22Rv1 (cell line): ENCODE measurements around the gene TGM1.

Source experiments
- H3K27ac ChIP-seq: fragments of 450-650 bp; 2 replicates; pipeline ENCODE4 v1.5.1; 2017
- ZFX ChIP-seq: fragments of 450-650 bp; IDR thresholded peaks from 2 replicates; pipeline ENCODE4 v1.6.1; 2017; ENCODE audit warnings: antibody characterized with exemption, borderline replicate concordance
- TF ChIP-seq, protein P1 (sequence below): fragments of 450-650 bp; IDR thresholded peaks from 2 replicates; pipeline ENCODE4 v1.5.1; 2017; ENCODE audit warnings: mild to moderate bottlenecking

Gene TGM1

GRCh38 chr14:24290746-24291145 lies 27.8 kb upstream of the TGM1 start:
- no peak overlapping the region for H3K27ac ChIP-seq
- TF ChIP-seq ZFX = no peak
- TF ChIP-seq, protein P1, sequence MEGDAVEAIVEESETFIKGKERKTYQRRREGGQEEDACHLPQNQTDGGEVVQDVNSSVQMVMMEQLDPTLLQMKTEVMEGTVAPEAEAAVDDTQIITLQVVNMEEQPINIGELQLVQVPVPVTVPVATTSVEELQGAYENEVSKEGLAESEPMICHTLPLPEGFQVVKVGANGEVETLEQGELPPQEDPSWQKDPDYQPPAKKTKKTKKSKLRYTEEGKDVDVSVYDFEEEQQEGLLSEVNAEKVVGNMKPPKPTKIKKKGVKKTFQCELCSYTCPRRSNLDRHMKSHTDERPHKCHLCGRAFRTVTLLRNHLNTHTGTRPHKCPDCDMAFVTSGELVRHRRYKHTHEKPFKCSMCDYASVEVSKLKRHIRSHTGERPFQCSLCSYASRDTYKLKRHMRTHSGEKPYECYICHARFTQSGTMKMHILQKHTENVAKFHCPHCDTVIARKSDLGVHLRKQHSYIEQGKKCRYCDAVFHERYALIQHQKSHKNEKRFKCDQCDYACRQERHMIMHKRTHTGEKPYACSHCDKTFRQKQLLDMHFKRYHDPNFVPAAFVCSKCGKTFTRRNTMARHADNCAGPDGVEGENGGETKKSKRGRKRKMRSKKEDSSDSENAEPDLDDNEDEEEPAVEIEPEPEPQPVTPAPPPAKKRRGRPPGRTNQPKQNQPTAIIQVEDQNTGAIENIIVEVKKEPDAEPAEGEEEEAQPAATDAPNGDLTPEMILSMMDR = no peak

DNA sequence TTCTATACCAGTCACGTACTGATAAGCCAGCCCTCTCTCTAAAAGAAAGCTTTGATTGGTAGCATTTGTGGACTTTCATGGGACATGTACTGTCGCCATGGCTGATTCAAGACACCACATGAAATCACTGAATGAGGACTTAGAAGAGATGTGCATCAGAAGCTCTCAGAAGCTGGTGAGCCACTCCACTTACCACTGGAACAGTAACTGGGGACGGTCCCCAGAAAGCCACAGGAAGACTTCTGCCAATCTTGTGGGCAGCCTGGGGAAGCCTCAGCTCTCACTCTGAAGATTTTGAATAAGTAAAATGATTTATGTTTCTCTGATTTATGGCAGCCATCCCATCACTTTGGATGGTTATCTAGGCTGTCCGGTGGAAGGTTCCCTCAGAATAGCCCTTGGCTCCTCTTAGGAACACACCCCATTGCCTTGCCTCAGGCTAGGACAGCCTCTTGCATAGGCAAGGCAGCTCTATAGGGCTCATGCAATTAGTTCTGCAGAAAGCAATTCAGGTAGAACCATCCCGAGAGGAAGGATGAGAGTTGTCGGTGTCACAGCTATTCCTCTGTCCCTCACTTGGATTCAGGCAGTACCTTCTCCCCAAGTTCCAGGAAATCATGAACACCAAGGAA lies 26.8 kb upstream of the TGM1 start:
- no peak overlapping the region for H3K27ac ChIP-seq
- TF ChIP-seq ZFX = no peak
- TF ChIP-seq, protein P1 = no peak

- no peak for TF ChIP-seq ZFX
- TF ChIP-seq, protein P1 = no peak
- no peak overlapping the region for H3K27ac ChIP-seq
Observed at GRCh38 chr14:24286996-24287395, 24.0 kb upstream of the TGM1 start.

- TF ChIP-seq, protein P1 = no peak
- TF ChIP-seq ZFX = no peak
- no peak overlapping the region for H3K27ac ChIP-seq
Observed at GRCh38 chr14:24285351-24285750, 22.4 kb upstream of the TGM1 start.

DNA sequence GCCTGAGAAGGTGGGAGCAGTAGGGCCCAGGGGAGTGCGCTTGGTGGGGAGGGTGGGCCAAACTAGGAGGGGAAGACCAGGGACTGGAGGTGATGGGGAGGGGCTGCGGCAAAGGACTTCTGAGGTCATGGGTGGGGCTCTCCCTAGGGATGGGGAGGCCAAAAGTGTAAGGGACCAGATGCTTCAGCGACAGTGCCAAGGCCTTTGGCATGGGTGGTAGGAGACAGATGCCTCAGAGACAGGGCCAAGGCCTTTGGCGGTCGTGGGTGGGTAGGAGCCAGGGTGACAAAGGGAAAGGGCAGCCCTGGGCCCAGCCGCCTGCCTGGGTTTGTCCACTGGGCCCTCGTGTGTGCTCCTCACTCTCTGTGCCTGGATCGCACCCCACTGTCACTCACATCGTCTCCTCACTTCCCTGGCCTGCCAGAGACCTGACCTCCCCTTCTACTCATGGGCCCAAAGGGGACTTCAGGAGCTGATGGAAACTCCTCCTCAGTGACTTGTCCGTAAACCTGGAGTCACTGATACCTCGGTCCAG lies 21.6 kb upstream of the TGM1 start:
- TF ChIP-seq ZFX = no peak
- TF ChIP-seq, protein P1 = no peak
- no peak overlapping the region for H3K27ac ChIP-seq

GRCh38 chr14:24283796-24284460 lies 21.0 kb upstream of the TGM1 start:
- no peak overlapping the region for H3K27ac ChIP-seq
- TF ChIP-seq, protein P1 = no peak
- TF ChIP-seq ZFX = no peak

DNA sequence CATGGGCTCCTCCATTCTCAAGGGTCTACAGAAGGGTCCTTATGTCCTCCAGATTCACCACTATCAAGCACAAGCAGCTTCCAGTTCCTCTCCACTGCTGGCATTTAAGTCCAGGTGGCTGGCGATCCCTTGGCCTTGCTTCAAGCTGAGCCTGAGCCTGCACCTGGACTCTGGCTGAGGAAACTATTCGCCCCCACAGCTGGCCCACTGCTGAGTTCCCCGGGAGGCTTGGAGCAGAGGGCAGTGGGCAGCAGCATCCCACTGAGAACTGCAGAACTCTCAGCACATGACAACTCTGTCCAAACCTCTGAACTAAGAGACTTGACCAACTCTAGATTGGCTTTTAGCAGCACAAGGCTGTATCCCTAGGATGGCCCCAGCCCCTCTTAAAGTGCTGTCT lies 19.8 kb upstream of the TGM1 start:
- H3K27ac ChIP-seq = no peak overlapping the region
- no peak for TF ChIP-seq ZFX
- TF ChIP-seq, protein P1 = no peak
